H1 (cell line): Measurements from ENCODE around the gene BTBD16. TPM values are rescaled to one million over a fixed set of nuclear protein-coding genes. Genes with fewer than 3 reads are reported as not detected.

Experiments used
- ASH2L ChIP-seq: fragments of 200-600, 300-600 bp; sonication (generic); IDR thresholded peaks from one replicate; pipeline ENCODE4 v1.7.1; 2017; ENCODE audit warnings: low read length
- NANOG ChIP-seq: IDR thresholded peaks from 2 replicates; pipeline ENCODE4 v1.6.1; 2011; ENCODE audit warnings: low read length, low read depth, mild to moderate bottlenecking, inconsistent platforms; ENCODE audit not compliant: insufficient read depth, poor library complexity, severe bottlenecking
- POU5F1 ChIP-seq: IDR thresholded peaks from 2 replicates; pipeline ENCODE4 v1.6.1; 2011; ENCODE audit warnings: low read depth, mild to moderate bottlenecking, low read length, moderate library complexity
- RAD21 ChIP-seq, 2 experiments: IDR thresholded peaks in 1 of 2; conservative IDR thresholded peaks in 1 of 2; 2 replicates each; pipeline ENCODE4 v1.6.1; 2011; ENCODE audit warnings: low read depth in 2 of 2, low read length in 2 of 2, improper control_type of control experiment in 1 of 2, inconsistent platforms in 1 of 2, mild to moderate bottlenecking in 1 of 2, moderate library complexity in 1 of 2
- RFX5 ChIP-seq: IDR thresholded peaks from 2 replicates; pipeline ENCODE4 v1.6.1; 2011; ENCODE audit warnings: low read depth, low read length, improper control_type of control experiment, borderline replicate concordance
- SP2 ChIP-seq: IDR thresholded peaks from 2 replicates; pipeline ENCODE4 v1.6.1; 2012; ENCODE audit warnings: mild to moderate bottlenecking, low read length, inconsistent platforms
- polyA plus RNA-seq, 7 experiments: library from polyadenylated mRNA; depleted of rRNA in 3 of 7; stranded (reverse) in 5 of 7; unstranded in 2 of 7; fragments of >200 nt in 5 of 7; fragments of 200-250 nt in 2 of 7; gene quantifications; 1 replicate in 5 of 7; 2 replicates in 1 of 7; 4 replicates in 1 of 7; pipeline versions ENCODE4 v1.2.1 to v1.2.3, GENCODE V29; 2011 to 2013; ENCODE audit warnings: missing spikeins in 2 of 7, mixed read lengths in 2 of 7
- total RNA-seq: library from RNA; stranded (reverse); fragmentation: NEBNext Ultra II Directional; extraction: Animal tissue kit (Norgen Biotek cat#: 25700); gene quantifications from 2 replicates; pipeline ENCODE4 v1.2.1, GENCODE V29; 2021
- TF ChIP-seq, protein P1 (sequence below): IDR thresholded peaks from 2 replicates; pipeline ENCODE4 v1.6.1; 2012; ENCODE audit warnings: low read length, inconsistent platforms
- TF ChIP-seq, protein P2 (sequence below): IDR thresholded peaks from 2 replicates; pipeline ENCODE4 v1.6.1; 2012; ENCODE audit warnings: inconsistent platforms

Gene BTBD16
- total and polyA plus RNA-seq, 2 of the 8 experiments (the other 6 are each of a cell fraction or from before 2014, with no cell fraction given) = 0.05 TPM; not detected in 1

DNA sequence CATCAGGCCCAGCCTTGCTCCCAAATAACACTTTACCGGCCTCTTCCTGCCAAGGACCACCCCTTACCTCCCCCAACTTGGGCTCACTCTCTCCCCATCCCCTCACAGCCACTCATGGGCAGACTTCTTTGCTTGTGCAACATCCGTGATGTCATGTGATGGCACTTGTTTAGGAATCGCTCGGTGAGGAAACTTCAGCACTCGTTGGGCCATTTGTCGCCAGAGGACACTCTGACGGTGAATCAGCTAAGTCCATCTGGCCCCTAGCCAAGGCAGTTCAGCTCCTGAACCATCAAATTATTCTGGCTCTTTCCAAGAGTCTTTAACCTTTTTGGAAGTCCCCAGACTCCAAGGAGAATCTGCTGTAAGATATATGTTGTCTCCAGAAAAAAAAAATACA lies 19.2 kb downstream of the BTBD16 start (continued):
- TF ChIP-seq SP2 (no peak), ASH2L (no peak), NANOG (no peak), RFX5 (no peak), POU5F1 (no peak), RAD21 (IDR thresholded peaks at IDR 0.05 in 1 of 2, conservative IDR thresholded peaks at IDR 0.05 in 1 of 2; ENCODE audit: low read depth in 2 of 2, low read length in 2 of 2) (no peak)
- TF ChIP-seq, protein P1, sequence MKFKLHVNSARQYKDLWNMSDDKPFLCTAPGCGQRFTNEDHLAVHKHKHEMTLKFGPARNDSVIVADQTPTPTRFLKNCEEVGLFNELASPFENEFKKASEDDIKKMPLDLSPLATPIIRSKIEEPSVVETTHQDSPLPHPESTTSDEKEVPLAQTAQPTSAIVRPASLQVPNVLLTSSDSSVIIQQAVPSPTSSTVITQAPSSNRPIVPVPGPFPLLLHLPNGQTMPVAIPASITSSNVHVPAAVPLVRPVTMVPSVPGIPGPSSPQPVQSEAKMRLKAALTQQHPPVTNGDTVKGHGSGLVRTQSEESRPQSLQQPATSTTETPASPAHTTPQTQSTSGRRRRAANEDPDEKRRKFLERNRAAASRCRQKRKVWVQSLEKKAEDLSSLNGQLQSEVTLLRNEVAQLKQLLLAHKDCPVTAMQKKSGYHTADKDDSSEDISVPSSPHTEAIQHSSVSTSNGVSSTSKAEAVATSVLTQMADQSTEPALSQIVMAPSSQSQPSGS = no peak
- TF ChIP-seq, protein P2, sequence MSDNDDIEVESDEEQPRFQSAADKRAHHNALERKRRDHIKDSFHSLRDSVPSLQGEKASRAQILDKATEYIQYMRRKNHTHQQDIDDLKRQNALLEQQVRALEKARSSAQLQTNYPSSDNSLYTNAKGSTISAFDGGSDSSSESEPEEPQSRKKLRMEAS = no peak
